ENCODE results near the gene CHCHD3.

GRCh38 chr7:132755538-132756483, 326.1 kb downstream of the CHCHD3 start:
- TF ChIP-seq CTCF (IDR thresholded peaks at IDR 0.05) (peak in 3 of 6 experiments; percentile 15 to 46 (median 30)), POLR2A (IDR thresholded peaks at IDR 0.05) (no peak)

Data from thyroid gland (tissue), 4 donors.